HG03103 (cell line): ENCODE data around the gene SV2C.
"Not testable (repeated sequence)": the region's sequence is repeated elsewhere in the genome, so short reads cannot be mapped to it uniquely, and the experiment has no call there.

ENCODE experiments used
- ATAC-seq: cut with Tn5 transposase; IDR thresholded peaks from one replicate; pipeline ENCODE4 v1.9.1; 2021; ENCODE audit warnings: low read depth; ENCODE audit not compliant: unreplicated experiment

Gene SV2C

DNA sequence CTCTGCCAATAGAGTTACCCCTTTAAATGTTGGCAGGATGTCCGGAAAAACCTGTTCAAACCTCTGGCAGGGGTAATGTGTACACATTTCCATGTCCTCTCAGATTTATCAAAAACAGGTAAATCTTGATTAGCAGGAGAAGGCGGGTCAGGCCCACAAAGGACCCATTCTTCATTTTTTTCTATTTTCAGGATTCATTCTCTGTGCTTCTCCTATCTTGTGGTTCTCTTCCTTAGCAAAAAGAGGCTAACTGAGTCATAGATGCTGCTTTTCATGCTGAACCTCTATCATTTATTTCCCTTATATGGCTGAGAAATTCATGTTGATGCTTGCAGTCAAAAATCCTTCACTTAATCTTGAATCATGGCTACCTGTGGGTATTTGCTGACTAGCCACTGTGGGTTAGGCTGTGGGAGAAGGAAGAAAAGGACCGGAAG is 207.2 kb downstream of the SV2C start:
- ATAC-seq: no peak

DNA sequence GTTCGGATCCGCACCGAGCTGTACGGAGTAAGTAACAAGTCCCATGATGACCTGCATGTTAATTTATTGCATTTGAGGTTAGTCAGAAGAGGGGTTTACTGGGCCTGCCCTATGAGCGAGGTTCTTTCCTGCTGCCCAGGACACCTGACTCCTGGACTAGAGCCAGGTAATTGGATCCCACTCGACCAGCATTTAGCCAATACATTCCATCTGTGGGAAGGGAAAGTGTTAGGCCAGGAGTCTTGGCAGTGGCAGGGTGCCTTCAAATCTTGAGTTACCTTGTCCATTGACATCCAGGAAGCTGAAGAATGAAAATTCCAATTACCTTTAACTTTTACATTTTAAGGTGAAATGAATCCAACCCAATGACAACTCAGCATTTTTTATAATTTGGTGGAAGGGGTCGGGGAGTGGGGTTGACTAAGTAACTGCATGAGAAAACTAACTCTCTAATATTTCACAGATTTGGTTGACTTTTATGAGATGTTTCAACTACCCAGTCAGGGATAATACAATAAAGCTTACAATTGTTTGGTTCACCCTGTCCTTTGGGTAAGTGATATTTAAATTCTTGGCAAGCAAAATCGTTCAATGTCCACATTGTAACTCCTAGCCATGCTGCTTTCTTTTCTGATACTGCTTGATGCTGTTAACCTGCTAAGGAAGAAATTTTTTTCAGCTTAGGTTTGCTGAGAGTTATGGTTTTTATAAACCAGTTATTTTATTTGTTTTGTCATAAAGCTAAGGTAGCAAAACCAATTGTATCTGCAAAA is 208.3 kb downstream of the SV2C start:
- no peak for ATAC-seq

- peak; percentile 52 for ATAC-seq
Measured at GRCh38 chr5:76292620-76293322, 209.6 kb downstream of the SV2C start.

GRCh38 chr5:76294573-76294972 is 211.4 kb downstream of the SV2C start:
- no peak for ATAC-seq

DNA sequence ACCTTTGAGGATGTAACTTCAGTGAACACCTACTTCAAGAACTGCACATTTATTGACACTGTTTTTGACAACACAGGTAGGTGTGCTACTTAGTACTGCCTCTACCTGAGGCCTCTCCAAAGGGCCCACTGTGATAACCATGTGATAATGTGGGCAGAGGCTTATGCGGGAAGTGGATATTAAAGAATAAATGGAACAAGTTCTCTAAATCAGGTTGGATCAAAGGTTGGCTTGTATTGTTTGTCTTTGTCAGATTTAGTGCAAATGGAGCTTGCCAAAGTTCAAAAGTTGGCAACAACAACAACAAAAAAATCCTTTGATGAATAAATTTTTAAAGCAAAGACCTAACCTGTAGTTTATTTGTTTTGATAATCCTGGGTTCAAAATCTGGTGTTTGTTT is 215.7 kb downstream of the SV2C start:
- ATAC-seq: no peak

DNA sequence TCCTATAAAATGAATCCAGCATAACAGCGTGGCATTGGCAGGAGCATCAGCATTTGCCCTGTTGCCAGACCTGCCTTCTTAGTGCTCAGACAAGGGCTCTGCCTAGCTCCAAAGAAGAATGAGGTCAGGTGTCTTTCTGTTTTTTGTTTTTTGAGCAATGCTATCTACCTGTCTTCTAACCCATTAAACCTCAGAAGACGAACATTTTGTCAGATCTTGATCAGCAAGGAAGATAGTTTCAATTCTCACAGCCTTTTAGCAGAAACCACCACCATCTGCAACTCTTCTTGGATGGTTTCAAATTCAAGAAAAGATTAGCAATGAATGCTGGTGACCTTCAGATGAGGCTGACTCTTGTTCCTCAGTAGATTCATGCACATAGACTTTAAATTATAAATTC is 216.4 kb downstream of the SV2C start:
- ATAC-seq: no peak

DNA sequence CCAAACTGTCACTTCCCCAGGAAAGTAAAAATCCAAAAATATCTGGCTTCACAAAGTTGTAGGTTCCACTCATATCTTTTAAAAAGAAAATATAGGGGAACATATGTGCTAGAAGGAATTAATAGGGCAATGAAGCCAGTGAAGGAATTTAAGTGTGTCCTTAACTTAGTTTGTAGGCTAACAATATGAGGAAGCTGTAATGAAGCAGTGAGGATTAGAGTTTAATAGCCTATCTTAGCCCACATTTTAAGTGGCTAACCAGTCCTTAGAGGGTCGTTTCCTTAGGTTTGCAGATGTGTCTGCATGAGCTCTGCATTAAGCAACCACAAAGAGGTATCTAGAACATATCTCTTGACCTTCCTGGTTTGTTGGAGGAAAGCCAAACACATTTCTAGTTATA is 218.7 kb downstream of the SV2C start:
- ATAC-seq: not testable (repeated sequence)

- not testable (repeated sequence) for ATAC-seq
Measured at GRCh38 chr5:76302661-76303060, 219.5 kb downstream of the SV2C start.

- ATAC-seq: peak; percentile 73
Measured at GRCh38 chr5:76303921-76304320, 220.7 kb downstream of the SV2C start.

- ATAC-seq: no peak
Measured at GRCh38 chr5:76305269-76305668, 222.1 kb downstream of the SV2C start.

DNA sequence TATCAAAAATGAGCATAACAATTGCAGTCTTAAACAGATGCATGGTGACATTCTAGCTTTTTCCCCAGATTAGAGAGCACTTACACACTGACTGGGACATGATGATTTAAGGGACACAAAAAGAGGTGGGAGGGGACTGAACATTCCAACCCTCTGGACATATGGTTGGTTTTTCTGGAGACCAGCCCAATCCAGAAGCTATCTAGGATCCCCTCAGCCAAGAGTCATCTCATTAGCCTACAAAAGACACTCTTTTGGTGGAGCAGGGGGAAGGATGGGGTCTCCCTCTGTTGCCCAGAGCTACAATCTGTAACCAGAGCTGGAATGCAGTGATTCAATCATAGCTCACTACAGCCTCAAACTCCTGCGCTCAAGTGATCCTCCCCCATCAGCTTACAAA is 222.6 kb downstream of the SV2C start:
- ATAC-seq: no peak

DNA sequence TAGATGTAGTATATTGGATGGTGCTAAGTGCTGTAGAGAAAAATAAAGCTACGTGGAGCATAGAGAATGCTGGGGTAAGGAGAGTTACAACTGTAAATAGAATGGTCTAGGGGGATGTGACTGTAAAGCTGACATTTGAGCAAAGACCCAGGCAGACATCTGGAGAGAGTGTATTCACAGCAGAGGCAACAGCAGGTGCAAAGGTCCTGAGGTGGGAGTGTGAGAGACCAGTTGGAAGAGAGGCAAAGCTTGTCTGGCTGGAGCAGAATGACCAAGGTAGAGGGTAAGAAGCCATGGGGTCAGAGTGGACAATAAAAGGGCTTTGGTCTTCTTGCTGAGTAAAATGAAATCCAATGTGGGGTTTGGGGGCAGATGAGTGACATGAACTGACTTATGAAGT is 227.0 kb downstream of the SV2C start:
- no peak for ATAC-seq

GRCh38 chr5:76312783-76313182 is 229.6 kb downstream of the SV2C start:
- ATAC-seq: no peak

DNA sequence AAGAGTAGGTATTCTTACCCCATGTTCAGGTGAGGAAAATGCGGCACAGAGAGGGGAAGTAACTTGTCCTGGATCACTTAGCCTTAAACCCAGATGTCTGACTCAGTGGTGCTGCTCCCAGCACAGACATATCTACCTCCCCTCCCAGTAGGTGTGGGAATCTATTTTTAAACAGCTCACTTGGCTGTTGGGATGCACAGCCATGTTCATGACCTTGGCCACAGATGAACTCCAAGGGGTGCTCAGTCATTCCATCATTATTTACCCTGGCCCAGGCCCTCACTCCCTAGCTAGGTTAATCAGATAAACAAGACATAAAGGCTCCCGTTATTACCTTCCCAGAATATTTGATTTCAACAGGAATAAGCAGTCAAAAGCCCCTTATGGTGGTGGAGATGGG is 231.5 kb downstream of the SV2C start:
- ATAC-seq: no peak

GRCh38 chr5:76319673-76320072 is 236.5 kb downstream of the SV2C start:
- no peak for ATAC-seq

GRCh38 chr5:76323494-76323893 is 240.3 kb downstream of the SV2C start:
- not testable (repeated sequence) for ATAC-seq

GRCh38 chr5:76325326-76325725 is 242.1 kb downstream of the SV2C start:
- no peak for ATAC-seq

GRCh38 chr5:76325876-76326491 is 242.8 kb downstream of the SV2C start:
- no peak for ATAC-seq

DNA sequence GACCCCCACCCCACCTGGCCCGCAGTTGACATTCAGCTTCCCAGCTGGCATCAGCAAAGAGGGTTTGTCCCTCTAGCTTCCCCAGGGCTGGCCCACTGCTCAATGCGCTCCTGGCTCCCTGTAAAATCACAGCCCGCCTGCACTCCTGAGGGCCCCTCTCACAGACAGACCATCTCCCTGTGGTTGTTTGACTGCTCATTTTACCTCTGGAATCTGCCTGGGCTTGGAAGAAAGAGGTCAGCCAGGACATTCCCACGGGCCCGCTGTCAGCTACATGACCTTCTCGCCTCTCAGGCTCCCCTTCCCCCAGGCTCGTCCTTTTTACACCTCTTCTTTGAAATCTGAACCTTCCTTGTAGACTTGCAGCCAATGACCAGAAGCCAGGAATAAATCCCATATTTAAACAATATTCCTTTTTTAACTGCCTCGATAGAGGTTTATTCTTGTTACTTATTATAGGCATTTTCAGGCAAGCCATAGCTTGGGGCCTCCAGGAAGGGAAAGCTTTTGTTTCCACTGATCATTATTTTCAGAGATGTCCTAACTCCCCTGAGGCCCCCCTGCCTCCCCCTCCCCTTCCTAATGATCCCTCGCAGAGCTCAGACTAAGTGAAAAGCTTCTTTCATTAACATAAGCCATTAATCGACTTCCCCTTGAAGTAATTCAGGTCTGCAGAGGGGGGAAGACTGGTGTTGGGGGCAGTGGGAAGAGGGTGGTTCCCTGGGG is 243.6 kb downstream of the SV2C start:
- ATAC-seq: no peak

- ATAC-seq: no peak
Measured at GRCh38 chr5:76329346-76329745, 246.2 kb downstream of the SV2C start.

DNA sequence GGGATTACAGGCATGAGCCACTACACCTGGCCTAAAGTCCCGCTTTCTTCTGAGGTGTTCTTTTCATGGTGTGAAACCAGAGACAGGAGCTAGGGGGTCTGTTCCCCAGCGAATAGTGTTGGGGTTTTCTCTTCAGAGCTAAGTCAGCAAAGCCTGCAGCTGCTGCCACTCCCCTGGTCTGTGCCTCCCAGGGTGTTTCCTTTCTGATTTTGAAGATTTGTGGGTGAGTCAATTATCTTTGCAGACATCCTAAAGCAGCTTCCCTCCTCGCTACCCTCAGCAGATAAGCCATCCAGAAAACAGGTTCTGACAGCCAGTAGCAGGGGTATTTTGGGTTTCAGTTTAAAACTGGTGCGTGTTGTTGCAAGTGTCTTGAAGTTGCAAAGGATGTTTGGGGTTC is 247.9 kb downstream of the SV2C start:
- ATAC-seq: no peak
